SK-MEL-5 (cell line): ENCODE results near the gene NOS1AP. TPM values are rescaled to one million over a fixed set of nuclear protein-coding genes. Genes with fewer than 3 reads are reported as not detected.
A peak's percentile ranks its signal among the peaks of the same experiment; 100 is the strongest.
"Not testable (repeated sequence)": the region's sequence is repeated elsewhere in the genome, so short reads cannot be mapped to it uniquely, and the experiment has no call there.

Source experiments
- DNase-seq: peaks from one replicate; pipeline ENCODE4 v3.0.0-alpha.2; 2016; ENCODE audit warnings: low read depth, low spot score
- in situ Hi-C: cut with HindIII; loops from 2 replicates; pipeline ENCODE4 v1.10.0; 2016; ENCODE audit warnings: low sequenced_read_pairs, high pct_unique_total_duplicates, low pct_unique_long_range_greater_than_20kb
- total RNA-seq: library from RNA; depleted of rRNA; stranded (reverse); fragments of >200 nt; shearing (Covaris generic); gene quantifications from 2 replicates; pipeline ENCODE4 v1.2.3, GENCODE V29; 2014

NOS1AP gene
- total RNA-seq, 1 experiment from 2014 or later: 0.29 TPM

DNA sequence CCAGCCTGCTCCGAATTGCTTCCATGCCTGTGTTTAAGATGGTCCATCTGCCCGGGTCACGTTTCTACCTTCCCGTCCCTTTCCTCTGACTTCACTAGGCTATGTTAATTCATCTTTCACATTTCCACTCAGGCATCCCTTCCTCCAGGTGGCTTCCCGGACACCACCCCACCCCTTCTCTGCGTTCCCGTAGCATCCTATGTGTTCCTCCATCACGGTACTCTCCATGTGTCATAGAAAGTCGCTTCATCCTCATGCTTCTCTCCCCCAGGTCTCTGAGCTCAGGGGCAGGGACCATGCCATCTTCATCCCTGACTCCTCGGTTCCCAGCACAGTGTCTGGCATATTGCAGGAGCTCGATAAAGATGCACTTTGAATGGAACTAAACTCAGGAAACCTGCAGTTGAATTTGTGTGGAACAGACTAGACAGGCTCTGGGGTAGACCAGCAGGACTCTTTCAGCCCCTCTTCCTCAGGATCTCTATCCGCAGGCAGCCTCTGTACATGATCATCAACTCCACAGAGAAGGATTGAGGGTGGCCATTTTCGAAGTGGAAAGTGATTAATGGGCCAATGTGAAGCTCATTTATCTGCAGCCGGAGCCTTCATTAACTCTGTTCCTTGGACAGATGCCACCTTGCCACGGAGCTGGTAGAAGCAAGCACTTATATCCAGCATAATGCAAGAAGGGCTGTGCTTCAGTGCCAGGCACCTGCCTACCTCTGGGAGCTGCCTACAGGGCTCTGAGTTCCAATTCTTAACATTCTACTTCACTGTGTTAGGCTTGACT is 321.1 kb downstream of the NOS1AP start:
- DNase-seq: no peak
- in situ Hi-C loops: no loop called here

DNA sequence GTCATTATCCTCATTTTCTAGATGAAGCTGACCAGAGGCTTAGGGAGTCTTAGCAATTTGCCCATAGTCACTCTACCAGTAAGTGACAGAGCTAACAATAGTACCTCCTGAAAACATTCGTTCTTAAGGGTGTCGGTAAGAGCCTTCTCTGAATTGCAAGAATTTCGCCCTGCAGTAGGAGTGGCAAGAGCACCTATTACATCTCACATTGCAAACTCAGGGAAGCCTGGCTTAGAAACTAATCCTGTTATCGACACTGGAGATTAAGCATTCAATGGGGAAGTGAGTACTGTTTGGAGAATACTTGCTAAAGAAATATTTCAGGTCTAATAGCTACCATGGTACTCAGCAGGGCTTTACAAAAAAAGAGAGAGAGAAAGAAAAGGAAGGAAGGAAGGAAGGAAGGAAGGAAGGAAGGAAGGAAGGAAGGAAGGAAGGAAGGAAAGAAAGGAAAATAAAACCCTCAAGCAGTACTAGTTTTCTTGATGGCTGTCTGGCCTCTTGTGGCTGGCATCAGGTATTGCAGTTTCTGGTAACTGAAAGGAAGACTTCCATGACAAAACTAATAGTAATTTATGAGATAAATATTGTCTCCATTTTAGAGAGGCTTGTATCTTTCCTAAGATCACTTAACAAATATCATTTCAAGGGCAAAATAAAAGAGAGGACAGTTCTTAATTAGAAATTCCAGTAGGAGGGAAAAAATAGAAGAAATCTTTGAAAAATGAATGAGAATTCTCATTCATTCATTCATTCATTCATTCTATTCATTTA is 322.5 kb downstream of the NOS1AP start:
- in situ Hi-C loops: no loop called here
- peak; percentile 61 for DNase-seq

DNA sequence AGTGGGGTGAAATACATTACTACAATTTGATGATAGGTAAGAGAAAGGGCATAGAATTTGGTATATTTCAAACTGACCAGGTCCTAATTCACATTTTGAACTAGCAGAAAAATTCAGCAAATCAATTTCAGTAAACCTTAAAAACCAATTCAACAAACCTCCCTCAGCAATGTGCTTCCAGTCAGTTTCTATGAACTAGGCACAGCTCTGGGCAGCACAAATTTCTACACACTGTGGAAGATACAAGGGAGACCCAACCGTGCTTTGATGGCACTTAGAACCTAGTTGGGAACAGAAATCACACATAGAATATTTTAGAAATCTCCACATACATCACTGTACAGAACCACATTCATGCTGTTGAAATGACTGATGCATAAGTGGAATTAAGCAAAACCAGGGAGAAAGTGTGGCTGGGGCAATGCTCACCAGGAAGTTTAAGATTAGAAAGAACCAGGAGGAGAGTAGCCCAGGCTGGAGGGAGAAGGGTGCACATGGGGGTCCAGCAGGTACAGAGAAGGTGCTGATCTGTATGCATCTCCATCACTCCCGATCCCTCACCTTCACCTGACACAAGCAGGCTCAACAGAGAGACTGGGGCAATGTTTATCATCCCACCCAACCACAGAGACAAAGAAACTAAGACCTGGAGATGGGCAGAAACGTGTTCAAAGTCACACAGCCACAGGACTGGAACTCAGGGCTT is 326.9 kb downstream of the NOS1AP start:
- no peak for DNase-seq
- in situ Hi-C loops: no loop called here

DNA sequence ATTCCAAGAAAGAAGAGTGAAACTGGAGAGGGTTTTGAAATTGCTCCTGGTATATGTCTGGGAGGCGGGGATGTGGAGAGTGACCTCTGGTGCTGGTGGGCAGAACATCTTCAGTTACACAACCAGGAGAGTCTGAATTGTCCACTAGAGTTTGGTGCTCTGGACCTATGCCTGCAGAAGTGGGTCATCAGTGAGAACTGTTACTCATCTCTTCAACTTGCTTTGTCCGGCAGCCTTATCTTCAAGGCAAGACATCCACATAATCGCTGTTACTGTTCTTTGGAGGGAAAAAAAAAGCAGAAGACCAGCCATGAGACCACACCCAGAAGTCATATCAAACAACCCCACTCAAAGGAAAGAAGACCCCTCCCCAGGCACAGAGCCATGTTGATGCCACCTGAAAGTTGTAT is 327.6 kb downstream of the NOS1AP start:
- peak; percentile 11 for DNase-seq
- in situ Hi-C loops: no loop called here

DNA sequence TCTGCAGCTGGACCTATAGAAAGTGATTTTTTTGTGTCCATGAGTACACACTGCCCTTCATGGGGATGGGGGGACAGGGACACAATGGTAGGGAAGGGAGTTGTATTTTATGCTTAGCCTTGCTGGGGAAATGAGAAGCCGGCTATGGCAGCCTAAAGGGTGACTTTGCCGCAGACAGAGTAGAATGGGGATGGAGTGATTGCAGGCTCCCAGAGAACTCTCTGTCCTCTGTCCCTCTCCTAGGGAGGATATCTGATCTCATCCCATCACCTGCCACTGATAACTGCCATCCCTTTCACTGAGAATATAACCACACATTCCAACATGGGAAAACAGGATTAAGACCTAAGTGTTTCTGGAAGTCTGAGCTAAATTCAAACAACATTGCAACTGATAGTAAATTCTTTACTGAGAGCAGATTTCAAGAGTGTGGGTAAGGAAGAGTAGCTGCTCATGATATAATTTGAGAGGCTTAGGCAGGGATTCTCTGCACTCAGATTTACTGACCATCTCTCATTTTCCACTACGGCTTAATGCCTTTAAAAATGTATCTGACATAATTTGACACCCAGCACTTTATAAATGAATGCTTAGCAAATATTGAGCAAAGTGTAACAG is 328.6 kb downstream of the NOS1AP start:
- in situ Hi-C loops: no loop called here
- no peak for DNase-seq

DNA sequence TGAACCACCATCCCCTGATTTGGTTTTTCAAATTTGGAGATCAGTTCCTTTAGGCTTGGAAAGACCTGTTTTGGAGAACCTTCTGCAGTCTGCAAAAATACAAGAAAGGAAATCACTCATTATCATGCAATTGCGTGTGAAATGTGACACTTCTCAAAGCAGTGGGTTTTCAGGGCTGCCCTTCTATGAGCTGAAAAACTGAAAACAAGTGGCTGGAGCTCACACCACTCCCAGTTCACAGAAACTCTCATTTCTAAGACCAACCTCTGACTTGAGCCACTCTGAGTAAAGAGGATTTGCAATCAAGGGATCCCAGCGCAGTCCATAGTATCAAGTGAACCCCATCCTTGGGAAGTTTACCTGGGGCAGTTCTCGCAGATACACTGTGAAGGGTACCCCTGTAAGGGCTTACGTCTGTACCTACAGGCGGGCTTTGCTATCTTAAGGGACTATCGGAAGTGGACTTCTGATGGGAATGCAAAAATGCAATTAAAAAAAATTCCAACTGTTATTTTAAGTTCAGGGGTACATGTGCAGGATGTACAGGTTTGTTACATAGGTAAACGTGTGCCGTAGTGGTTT is 329.6 kb downstream of the NOS1AP start:
- in situ Hi-C loops: no loop called here
- DNase-seq: no peak

DNA sequence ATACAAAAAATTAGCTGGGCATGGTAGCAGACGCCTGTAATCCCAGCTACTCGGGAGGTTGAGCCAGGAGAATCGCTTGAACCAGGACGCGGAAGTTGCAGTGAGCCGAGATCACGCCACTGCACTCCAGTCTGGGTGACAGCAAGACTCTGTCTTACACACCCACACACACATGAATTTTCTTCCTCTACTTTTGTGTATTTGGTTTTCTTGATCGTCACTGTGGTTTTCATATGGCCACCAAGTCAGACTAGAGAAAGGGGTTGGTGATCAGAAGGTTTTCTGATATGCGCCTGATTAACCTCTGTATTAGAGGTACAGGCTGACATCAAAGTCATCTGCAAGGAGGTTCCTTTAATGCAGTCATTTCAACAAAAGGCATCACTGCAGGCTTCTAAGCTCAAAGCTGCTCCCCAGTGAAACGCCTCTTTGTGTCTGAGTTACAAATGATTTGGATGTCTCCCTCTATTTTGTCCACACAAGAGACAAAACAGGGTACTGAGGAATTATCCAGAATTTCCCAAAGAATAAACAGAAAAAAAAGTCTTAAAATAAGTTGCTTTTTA is 331.4 kb downstream of the NOS1AP start:
- DNase-seq: no peak
- in situ Hi-C loops: no loop called here

DNA sequence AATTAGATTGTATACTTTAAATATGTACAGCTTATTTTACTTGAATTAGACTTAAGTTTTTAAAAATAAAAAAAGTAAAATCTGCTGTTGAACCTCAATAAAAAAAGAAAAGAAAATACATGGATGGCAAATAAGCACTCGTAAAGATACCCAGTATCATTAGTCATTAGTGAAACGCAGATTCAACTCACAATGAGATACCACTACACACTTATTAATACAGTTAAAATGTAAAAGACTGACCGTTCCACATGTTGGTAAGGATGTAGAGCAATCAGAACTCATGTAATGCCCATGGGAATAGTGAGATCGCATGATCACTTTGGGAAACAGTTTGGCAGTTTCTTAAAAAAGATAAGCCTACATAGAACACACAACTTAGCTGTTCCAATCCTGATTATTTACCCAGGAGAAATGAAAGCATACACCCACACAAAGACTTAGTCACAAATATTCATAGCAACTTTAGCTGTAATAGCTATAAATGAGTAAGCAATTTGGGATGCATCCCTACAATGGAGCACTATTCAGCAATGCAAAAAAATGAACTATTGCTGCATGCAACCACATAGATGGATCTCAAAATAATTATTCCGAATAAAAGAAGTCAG is 335.2 kb downstream of the NOS1AP start:
- DNase-seq: peak; percentile 32
- in situ Hi-C loops: no loop called here

DNA sequence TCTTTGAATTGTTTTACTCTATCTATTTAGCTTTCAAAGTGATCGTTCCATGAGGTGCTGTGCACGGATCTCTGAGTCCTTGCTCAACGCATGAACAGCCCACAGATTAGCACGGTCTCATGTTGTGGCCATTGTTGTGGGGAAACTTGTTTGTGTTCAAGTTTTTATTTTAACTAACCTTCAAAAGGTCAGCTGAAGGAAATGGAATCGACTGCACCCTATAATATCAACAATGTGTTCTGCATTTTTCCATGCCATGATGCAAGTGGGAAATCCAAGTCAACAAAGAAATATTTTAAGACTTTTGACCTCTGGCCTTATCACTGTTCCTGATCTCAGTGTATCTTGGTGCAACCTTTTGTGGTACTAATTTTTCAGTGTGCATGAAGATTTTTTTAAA is 336.3 kb downstream of the NOS1AP start:
- no peak for DNase-seq
- in situ Hi-C loops: no loop called here

DNA sequence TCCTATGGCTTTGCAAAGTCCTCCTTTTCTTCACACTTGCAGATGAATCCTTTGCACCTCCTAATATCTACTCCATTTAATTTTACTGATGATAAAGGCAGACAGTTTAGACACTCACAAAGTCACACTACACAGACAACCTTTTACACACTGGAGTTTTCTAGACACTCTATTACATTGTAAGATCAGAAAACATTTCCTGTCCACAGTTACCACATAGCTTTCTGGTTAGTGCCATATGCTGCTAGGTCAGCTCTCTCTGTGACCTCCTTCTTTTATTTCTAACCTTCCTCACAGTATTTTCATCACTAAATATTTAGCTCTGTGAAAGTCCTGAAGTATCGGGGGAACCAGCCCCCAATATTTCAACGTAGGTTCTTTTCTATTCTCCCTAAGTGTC is 337.3 kb downstream of the NOS1AP start:
- DNase-seq: no peak
- in situ Hi-C loops: no loop called here

DNA sequence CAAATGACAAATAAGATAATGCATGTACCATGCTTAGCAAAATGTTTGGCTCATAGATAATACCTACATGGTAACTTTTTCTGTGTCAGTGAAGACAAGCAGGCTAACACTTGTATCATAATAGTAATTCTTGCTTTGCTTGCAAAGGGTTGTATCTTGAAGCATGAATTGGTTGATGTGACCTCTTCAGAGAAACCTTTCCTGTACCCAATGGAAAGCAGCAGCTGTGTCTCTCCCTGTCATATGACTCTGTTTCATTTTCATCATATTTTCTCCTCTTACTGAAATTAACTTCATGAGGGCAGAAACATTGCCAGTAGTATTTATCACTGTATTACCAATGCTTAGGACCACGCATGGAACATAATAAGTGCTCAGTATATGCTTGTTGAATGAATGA is 338.0 kb downstream of the NOS1AP start:
- DNase-seq: no peak
- in situ Hi-C loops: no loop called here

DNA sequence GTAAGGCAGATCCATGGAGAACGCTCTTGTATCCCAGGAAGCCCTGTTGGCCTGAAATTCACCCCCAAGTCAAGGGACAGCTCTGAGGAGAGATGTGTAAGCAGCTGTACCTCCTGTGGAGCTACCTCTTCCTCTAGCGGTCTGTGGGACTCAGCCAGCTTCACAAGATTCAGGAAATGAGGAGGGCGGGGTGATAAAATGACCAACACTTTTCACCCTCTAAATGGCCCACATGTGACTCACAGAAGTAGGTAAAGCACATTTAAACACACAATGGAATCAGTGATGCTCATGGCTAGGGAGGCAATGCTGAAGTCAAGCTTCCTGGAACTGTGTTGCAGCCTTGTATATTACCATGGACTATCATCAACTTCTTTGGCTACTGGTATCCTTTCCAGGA is 342.5 kb downstream of the NOS1AP start, which contains the start of gene SH2D1B:
Gene SH2D1B (minus strand): TSS at position 135 of the 400 bp plus-strand sequence. CDS start 120 bp downstream, at position 15.
- DNase-seq: no peak
- in situ Hi-C loops: no loop called here

DNA sequence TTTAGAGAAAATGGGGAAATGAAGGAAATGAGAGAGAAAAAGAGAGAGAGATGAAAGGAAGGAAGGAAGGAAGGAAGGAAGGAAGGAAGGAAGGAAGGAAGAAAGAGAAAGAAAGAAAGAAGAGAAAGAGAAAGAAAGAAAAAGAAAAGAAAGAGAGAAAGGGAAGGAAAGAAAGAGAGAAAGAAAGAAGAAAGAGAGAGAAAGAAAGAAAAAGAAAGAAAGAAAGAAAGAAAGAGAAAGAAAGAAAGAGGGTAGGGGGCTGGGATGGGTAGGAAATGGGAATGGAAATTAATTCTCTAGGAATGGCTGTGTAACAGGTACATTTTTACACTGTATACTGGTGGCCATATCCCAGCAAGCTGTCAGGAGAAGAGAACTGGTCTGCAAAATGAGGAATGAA is 346.7 kb downstream of the NOS1AP start:
- no peak for DNase-seq
- in situ Hi-C loops: no loop called here

DNA sequence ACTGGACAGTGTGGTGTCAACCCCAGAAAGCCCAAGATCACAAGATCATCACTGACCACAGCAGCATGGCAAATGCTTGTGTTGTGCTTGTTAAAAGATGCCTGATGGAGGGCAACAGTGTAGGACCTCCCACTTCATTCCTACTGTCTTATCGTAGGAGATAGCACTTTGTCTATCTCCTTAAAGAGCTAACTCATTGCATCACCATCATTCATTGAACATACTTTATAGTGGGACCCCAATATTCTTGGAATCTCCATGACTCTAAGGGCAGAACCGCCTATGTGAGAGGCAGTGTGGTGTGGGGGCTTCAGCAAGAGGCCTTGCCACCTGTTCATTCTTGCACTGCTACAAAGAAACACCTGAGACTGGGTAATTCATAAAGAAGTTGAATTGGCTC is 347.4 kb downstream of the NOS1AP start:
- DNase-seq: no peak
- in situ Hi-C loops: no loop called here

DNA sequence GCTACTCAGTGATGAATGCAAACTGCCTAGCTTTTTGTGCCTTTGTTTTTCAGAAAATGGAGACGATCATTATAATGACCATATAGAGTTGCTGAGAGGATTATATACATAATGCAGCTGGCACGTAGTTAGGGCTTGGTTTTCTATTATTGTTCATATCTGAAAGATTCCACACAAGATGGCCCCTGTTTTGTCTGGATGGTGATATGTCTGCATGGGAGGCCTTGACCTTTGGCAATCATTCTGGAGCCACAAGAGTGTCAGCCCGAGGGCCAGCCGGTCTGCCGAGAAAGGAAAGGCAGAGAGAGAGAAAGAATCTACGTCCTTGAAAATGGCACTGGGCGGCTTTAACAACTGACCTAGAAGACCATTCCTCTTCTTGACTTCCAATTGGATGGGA is 348.2 kb downstream of the NOS1AP start:
- in situ Hi-C loops: no loop called here
- no peak for DNase-seq

DNA sequence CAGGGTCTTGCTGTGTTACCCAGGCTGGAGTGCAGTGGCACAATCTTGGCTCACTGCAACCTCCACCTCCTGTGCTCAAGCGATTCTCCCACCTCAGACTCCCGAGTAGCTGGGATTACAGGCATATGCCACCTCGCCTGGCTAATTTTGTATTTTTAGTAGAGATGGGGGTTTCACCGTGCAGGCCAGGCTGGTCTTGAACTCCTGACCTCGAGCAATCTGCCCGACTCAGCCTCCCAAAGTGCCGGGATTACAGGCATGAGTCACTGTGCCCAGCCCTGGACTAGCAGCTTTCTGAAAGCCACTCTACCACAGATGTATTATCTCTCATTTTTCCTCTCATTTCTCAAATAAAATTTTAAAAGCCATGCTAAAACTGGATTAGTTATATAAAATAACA is 349.1 kb downstream of the NOS1AP start:
- in situ Hi-C loops, DNase-seq: not testable (repeated sequence)

DNA sequence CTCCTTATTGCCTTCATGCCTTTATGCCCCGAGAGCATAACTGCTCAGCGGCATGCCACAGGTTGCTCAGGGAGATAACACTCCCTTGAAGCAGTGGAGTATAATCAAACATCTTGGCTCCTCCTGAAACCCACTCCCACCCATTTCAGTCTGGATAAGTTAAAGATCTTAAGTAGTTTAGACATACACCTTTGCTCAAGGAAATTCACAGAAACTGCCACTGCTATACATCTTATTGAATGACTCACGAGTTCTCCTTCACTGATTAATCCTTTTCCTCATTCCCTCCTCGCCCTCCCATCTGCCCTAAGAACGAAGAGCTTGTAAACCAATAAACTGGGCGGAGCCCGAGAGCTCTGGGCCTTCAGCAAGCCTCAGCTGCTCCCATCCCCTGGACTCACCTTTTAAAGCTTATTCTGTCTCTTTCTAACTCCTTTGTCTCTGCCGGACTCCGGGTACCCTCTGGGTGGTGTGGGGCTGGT is 350.0 kb downstream of the NOS1AP start:
- DNase-seq, in situ Hi-C loops: not testable (repeated sequence)
